ENCODE data around the gene SLC36A2.

SLC36A2 gene

GRCh38 chr5:151293624-151294023 lies 53.7 kb downstream of the SLC36A2 start:
- DNase-seq (ENCODE audit: extremely low read depth, low read depth), result no peak
- H3K4me3 ChIP-seq (replicated peaks; ENCODE audit: low read depth, low read length), result no peak overlapping the region
- TF ChIP-seq CTCF (IDR thresholded peaks at IDR 0.05; ENCODE audit: low read depth, low read length, missing control alignments), result no peak

GRCh38 chr5:151288180-151288579 lies 59.2 kb downstream of the SLC36A2 start:
- no peak for DNase-seq (ENCODE audit: extremely low read depth, low read depth)
- no peak overlapping the region for H3K4me3 ChIP-seq (replicated peaks; ENCODE audit: low read depth, low read length)

GRCh38 chr5:151286246-151286645 lies 61.1 kb downstream of the SLC36A2 start:
- no peak for DNase-seq (ENCODE audit: extremely low read depth, low read depth)
- TF ChIP-seq CTCF (IDR thresholded peaks at IDR 0.05; ENCODE audit: low read depth, low read length, missing control alignments), result no peak
- no peak overlapping the region for H3K4me3 ChIP-seq (replicated peaks; ENCODE audit: low read depth, low read length)

More at GRCh38 chr5:151288180-151288579, 59.2 kb downstream of the SLC36A2 start:
- TF ChIP-seq CTCF (IDR thresholded peaks at IDR 0.05; ENCODE audit: low read depth, low read length, missing control alignments), result no peak

GRCh38 chr5:151285683-151286082 lies 61.7 kb downstream of the SLC36A2 start:
- no peak overlapping the region for H3K4me3 ChIP-seq (replicated peaks; ENCODE audit: low read depth, low read length)
- no peak for DNase-seq (ENCODE audit: extremely low read depth, low read depth)
- TF ChIP-seq CTCF (IDR thresholded peaks at IDR 0.05; ENCODE audit: low read depth, low read length, missing control alignments), result no peak

GRCh38 chr5:151284392-151284967 lies 62.9 kb downstream of the SLC36A2 start:
- no peak for DNase-seq (ENCODE audit: extremely low read depth, low read depth)
- peak; percentile 38 for TF ChIP-seq CTCF (IDR thresholded peaks at IDR 0.05; ENCODE audit: low read depth, low read length, missing control alignments)
- H3K4me3 ChIP-seq (replicated peaks; ENCODE audit: low read depth, low read length), result no peak overlapping the region

- H3K4me3 ChIP-seq (replicated peaks; ENCODE audit: low read depth, low read length), result no peak overlapping the region
- DNase-seq (ENCODE audit: extremely low read depth, low read depth), result no peak
- TF ChIP-seq CTCF (IDR thresholded peaks at IDR 0.05; ENCODE audit: low read depth, low read length, missing control alignments), result no peak
These were observed 64.1 kb downstream of the SLC36A2 start for GRCh38 chr5:151283120-151283825.

All from HFF-Myc (cell line).